HEK293 (cell line): ENCODE results near the gene TOM1L2.

Source experiments
- CTCF ChIA-PET: fragments of 350-600 bp; formaldehyde crosslinking; extraction: SDS; loops from one replicate; lab custom pipeline; 2021; ENCODE audit warnings: antibody characterized with exemption; lab: Yijun Ruan, JAX
- POLR2A ChIA-PET: fragments of 300-600 bp; formaldehyde crosslinking; extraction: SDS; loops from one replicate; lab custom pipeline; 2020; ENCODE audit warnings: antibody characterized with exemption, inconsistent platforms; lab: Yijun Ruan, JAX
- H3K27ac ChIP-seq: fragments of 200-500 bp; sonication (Bioruptor generic); 2 replicates; pipeline ENCODE4 v1.5.1; 2014; ENCODE audit warnings: low read depth, low read length, control low read depth, inconsistent platforms; ENCODE audit errors: extremely low read depth
- H3K36me3 ChIP-seq, 2 experiments: fragments of 200-500 bp in 1 of 2; sonication (Bioruptor generic) in 1 of 2; 1 replicate in 1 of 2; 2 replicates in 1 of 2; pipeline ENCODE4 v1.5.1; 2014 to 2017; ENCODE audit warnings: inconsistent platforms in 2 of 2, low read length in 2 of 2; ENCODE audit not compliant: control insufficient read depth in 2 of 2, insufficient read depth in 1 of 2
- H3K4me1 ChIP-seq: fragments of 200-500 bp; sonication (Bioruptor generic); 2 replicates; pipeline ENCODE4 v1.5.1; 2014; ENCODE audit warnings: mild to moderate bottlenecking, low read length, inconsistent platforms; ENCODE audit not compliant: control insufficient read depth, insufficient read depth
- H3K4me3 ChIP-seq: 2 replicates; pipeline ENCODE4 v1.5.1; 2011; ENCODE audit warnings: low read depth, mild to moderate bottlenecking, control low read depth, low read length, moderate library complexity
- H3K9me3 ChIP-seq: fragments of 200-500 bp; sonication (Bioruptor generic); 2 replicates; pipeline ENCODE4 v1.5.1; 2014; ENCODE audit warnings: low read depth, low read length, inconsistent platforms; ENCODE audit not compliant: control insufficient read depth, insufficient read depth
- FEZF1 ChIP-seq: fragments of 450-650 bp; formaldehyde crosslinking; IDR thresholded peaks from 2 replicates; pipeline ENCODE4 v1.5.1; 2016; ENCODE audit warnings: missing biosample characterization, missing genetic modification characterization
- OVOL3 ChIP-seq: fragments of 450-650 bp; formaldehyde crosslinking; IDR thresholded peaks from 2 replicates; pipeline ENCODE4 v1.5.1; 2016; ENCODE audit warnings: missing biosample characterization, missing genetic modification characterization
- PRDM1 ChIP-seq: fragments of 450-650 bp; formaldehyde crosslinking; IDR thresholded peaks from 2 replicates; pipeline ENCODE4; 2016; ENCODE audit warnings: missing biosample characterization, missing genetic modification characterization
- ZBTB17 ChIP-seq: fragments of 450-650 bp; formaldehyde crosslinking; IDR thresholded peaks from 2 replicates; pipeline ENCODE4 v1.5.1; 2016; ENCODE audit warnings: missing biosample characterization, missing genetic modification characterization
- ZBTB20 ChIP-seq: fragments of 450-650 bp; formaldehyde crosslinking; IDR thresholded peaks from 2 replicates; pipeline ENCODE4 v1.5.1; 2016; ENCODE audit warnings: missing biosample characterization, missing genetic modification characterization
- ZFP41 ChIP-seq: fragments of 450-650 bp; formaldehyde crosslinking; IDR thresholded peaks from 2 replicates; pipeline ENCODE4 v1.5.1; 2016; ENCODE audit warnings: missing biosample characterization, missing genetic modification characterization, borderline replicate concordance
- ZNF19 ChIP-seq: fragments of 450-650 bp; formaldehyde crosslinking; IDR thresholded peaks from 2 replicates; pipeline ENCODE4; 2016; ENCODE audit warnings: missing biosample characterization, missing genetic modification characterization, low read depth
- ZNF560 ChIP-seq: fragments of 450-650 bp; formaldehyde crosslinking; IDR thresholded peaks from 2 replicates; pipeline ENCODE4 v1.5.1; 2017; ENCODE audit warnings: missing biosample characterization, missing genetic modification characterization, borderline replicate concordance
- ZNF561 ChIP-seq: fragments of 450-650 bp; IDR thresholded peaks from 2 replicates; pipeline ENCODE4 v1.5.1; 2018; ENCODE audit warnings: missing biosample characterization, missing genetic modification characterization, borderline replicate concordance
- ZNF677 ChIP-seq: fragments of 450-650 bp; IDR thresholded peaks from 2 replicates; pipeline ENCODE4 v1.5.0; 2018; ENCODE audit warnings: missing biosample characterization, mild to moderate bottlenecking, missing genetic modification characterization, moderate library complexity
- TF ChIP-seq, protein P1 (sequence below): fragments of 450-650 bp; formaldehyde crosslinking; IDR thresholded peaks from 2 replicates; pipeline ENCODE4 v1.5.1; 2016; ENCODE audit warnings: missing biosample characterization, missing genetic modification characterization
- TF ChIP-seq, protein P2 (sequence below): fragments of 450-650 bp; formaldehyde crosslinking; optimal IDR thresholded peaks from 2 replicates; pipeline ENCODE3; 2016; ENCODE audit warnings: missing biosample characterization, mild to moderate bottlenecking, missing genetic modification characterization
- TF ChIP-seq, protein P3 (sequence below): fragments of 450-650 bp; formaldehyde crosslinking; IDR thresholded peaks from 2 replicates; pipeline ENCODE4 v1.5.1; 2016; ENCODE audit warnings: missing biosample characterization, missing genetic modification characterization
- TF ChIP-seq, protein P4 (sequence below): fragments of 450-650 bp; formaldehyde crosslinking; IDR thresholded peaks from 2 replicates; pipeline ENCODE4 v1.5.1; 2017; ENCODE audit warnings: missing biosample characterization, missing genetic modification characterization
- TF ChIP-seq, protein P5 (sequence below): fragments of 450-650 bp; formaldehyde crosslinking; IDR thresholded peaks from 2 replicates; pipeline ENCODE4 v1.5.1; 2016; ENCODE audit warnings: missing biosample characterization, missing genetic modification characterization
- TF ChIP-seq, protein P6 (sequence below): fragments of 450-650 bp; formaldehyde crosslinking; IDR thresholded peaks from 2 replicates; pipeline ENCODE4 v1.5.1; 2017; ENCODE audit warnings: missing biosample characterization, mild to moderate bottlenecking, missing genetic modification characterization, moderate library complexity
- TF ChIP-seq, protein P7 (sequence below): fragments of 450-650 bp; IDR thresholded peaks from 2 replicates; pipeline ENCODE4 v1.5.1; 2018; ENCODE audit warnings: missing biosample characterization, mild to moderate bottlenecking, missing genetic modification characterization

Gene TOM1L2

DNA sequence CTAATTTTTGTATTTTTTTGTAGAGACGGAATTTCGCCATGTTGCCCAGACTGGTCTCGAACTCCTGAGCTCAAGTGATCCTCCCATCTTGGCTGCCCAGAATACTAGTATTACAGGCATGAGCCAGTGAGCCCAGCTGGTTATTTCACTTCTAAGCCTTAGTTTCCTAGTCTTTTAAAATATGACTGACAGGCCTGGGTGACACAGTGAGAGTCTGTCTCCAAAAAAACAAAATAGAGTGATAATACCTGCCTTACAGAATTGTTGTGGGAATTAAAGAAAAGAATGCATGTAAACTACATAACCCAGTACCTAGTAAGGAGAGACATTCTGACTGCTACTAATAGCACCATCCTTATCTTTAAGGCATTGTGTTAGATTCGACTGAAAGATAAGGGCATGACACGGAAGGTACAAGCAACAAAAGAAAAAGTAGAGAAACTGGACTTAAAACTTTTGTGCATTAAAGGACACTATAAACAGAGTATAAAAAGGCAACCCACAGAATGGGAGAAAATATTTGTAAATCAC lies 11.6 kb downstream of the TOM1L2 start (continued):
- TF ChIP-seq, protein P1, sequence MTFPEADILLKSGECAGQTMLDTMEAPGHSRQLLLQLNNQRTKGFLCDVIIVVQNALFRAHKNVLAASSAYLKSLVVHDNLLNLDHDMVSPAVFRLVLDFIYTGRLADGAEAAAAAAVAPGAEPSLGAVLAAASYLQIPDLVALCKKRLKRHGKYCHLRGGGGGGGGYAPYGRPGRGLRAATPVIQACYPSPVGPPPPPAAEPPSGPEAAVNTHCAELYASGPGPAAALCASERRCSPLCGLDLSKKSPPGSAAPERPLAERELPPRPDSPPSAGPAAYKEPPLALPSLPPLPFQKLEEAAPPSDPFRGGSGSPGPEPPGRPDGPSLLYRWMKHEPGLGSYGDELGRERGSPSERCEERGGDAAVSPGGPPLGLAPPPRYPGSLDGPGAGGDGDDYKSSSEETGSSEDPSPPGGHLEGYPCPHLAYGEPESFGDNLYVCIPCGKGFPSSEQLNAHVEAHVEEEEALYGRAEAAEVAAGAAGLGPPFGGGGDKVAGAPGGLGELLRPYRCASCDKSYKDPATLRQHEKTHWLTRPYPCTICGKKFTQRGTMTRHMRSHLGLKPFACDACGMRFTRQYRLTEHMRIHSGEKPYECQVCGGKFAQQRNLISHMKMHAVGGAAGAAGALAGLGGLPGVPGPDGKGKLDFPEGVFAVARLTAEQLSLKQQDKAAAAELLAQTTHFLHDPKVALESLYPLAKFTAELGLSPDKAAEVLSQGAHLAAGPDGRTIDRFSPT (tag by site-specific recombination): no peak

DNA sequence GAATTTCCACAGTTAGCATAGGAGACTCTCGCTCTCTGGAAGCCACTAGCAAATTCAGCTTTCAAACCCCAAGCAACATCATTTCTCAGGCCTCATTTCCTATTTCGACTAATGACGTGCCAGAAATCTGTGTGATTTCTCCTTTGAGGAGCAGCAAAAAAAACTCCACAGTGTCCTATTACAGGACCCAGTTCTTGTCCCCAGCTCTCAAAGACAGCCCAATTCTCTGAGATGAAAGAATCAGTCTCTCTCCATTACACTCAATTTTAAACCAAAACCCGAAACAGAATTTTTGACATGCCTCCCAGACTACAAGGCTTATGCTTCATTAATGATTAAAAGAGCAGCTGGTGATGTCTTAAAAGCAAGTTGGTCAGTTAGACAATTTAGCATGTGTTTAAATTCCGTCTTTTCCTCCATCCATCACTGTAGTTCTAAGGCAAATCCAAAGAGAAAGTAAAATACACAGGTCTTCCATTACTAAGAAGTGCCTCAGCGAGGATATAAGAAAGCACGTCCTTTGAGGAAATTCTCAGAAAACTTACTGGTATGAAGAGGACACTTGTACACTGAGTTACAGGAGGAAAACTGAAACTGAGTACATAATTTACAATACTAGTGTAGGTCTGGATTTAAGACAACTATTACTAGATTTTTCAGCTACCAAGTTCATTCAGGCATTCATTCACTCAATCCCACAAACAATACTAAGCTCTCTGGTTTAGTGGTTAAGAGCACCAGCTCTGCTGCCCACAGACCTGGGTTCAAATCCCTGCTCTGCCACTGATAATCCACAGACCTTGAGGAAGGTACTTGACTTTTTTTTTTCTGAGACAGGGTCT lies 12.5 kb downstream of the TOM1L2 start:
- H3K4me3 ChIP-seq: no peak overlapping the region
- ChIA-PET CTCF (interaction anchor here (0.6 to 2.5 kb wide), 7 partner anchors 13 to 228 kb away, joined by 3 to 11 read pairs (median 4); partner anchors contain the start of genes DRC3 and TOM1L2), POLR2A (interaction anchor here (1.0 to 2.0 kb wide), 2 partner anchors 13 to 24 kb away, joined by 3 to 16 read pairs; partner anchors contain the start of genes DRC3 and TOM1L2)
- TF ChIP-seq PRDM1 (tag by site-specific recombination): peak; percentile 23; the same call in 1 of the 2 replicates
- TF ChIP-seq, protein P2, sequence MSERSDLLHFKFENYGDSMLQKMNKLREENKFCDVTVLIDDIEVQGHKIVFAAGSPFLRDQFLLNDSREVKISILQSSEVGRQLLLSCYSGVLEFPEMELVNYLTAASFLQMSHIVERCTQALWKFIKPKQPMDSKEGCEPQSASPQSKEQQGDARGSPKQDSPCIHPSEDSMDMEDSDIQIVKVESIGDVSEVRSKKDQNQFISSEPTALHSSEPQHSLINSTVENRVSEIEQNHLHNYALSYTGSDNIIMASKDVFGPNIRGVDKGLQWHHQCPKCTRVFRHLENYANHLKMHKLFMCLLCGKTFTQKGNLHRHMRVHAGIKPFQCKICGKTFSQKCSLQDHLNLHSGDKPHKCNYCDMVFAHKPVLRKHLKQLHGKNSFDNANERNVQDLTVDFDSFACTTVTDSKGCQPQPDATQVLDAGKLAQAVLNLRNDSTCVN (tag by site-specific recombination): no peak
- TF ChIP-seq ZBTB20 (tag by site-specific recombination): peak; percentile 58; the same call in 1 of the 2 replicates
- peak; percentile 64 for TF ChIP-seq ZBTB17 (tag by site-specific recombination)
- TF ChIP-seq, protein P3, sequence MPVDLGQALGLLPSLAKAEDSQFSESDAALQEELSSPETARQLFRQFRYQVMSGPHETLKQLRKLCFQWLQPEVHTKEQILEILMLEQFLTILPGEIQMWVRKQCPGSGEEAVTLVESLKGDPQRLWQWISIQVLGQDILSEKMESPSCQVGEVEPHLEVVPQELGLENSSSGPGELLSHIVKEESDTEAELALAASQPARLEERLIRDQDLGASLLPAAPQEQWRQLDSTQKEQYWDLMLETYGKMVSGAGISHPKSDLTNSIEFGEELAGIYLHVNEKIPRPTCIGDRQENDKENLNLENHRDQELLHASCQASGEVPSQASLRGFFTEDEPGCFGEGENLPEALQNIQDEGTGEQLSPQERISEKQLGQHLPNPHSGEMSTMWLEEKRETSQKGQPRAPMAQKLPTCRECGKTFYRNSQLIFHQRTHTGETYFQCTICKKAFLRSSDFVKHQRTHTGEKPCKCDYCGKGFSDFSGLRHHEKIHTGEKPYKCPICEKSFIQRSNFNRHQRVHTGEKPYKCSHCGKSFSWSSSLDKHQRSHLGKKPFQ (tag by site-specific recombination): no peak
- no peak for TF ChIP-seq FEZF1 (tag by site-specific recombination)
- TF ChIP-seq, protein P4, sequence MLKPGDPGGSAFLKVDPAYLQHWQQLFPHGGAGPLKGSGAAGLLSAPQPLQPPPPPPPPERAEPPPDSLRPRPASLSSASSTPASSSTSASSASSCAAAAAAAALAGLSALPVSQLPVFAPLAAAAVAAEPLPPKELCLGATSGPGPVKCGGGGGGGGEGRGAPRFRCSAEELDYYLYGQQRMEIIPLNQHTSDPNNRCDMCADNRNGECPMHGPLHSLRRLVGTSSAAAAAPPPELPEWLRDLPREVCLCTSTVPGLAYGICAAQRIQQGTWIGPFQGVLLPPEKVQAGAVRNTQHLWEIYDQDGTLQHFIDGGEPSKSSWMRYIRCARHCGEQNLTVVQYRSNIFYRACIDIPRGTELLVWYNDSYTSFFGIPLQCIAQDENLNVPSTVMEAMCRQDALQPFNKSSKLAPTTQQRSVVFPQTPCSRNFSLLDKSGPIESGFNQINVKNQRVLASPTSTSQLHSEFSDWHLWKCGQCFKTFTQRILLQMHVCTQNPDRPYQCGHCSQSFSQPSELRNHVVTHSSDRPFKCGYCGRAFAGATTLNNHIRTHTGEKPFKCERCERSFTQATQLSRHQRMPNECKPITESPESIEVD (tag by site-specific recombination): peak; percentile 77
- no peak for TF ChIP-seq ZNF560
- no peak for TF ChIP-seq ZNF19 (tag by site-specific recombination)
- TF ChIP-seq ZNF561: 0 out of 2 replicates have a peak, but pooled peaks have one; percentile 32
- no peak for TF ChIP-seq OVOL3 (tag by site-specific recombination)
- TF ChIP-seq, protein P5, sequence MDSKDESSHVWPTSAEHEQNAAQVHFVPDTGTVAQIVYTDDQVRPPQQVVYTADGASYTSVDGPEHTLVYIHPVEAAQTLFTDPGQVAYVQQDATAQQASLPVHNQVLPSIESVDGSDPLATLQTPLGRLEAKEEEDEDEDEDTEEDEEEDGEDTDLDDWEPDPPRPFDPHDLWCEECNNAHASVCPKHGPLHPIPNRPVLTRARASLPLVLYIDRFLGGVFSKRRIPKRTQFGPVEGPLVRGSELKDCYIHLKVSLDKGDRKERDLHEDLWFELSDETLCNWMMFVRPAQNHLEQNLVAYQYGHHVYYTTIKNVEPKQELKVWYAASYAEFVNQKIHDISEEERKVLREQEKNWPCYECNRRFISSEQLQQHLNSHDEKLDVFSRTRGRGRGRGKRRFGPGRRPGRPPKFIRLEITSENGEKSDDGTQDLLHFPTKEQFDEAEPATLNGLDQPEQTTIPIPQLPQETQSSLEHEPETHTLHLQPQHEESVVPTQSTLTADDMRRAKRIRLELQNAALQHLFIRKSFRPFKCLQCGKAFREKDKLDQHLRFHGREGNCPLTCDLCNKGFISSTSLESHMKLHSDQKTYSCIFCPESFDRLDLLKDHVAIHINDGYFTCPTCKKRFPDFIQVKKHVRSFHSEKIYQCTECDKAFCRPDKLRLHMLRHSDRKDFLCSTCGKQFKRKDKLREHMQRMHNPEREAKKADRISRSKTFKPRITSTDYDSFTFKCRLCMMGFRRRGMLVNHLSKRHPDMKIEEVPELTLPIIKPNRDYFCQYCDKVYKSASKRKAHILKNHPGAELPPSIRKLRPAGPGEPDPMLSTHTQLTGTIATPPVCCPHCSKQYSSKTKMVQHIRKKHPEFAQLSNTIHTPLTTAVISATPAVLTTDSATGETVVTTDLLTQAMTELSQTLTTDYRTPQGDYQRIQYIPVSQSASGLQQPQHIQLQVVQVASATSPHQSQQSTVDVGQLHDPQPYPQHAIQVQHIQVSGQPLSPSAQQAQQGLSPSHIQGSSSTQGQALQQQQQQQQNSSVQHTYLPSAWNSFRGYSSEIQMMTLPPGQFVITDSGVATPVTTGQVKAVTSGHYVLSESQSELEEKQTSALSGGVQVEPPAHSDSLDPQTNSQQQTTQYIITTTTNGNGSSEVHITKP (tag by site-specific recombination): no peak
- TF ChIP-seq, protein P6, sequence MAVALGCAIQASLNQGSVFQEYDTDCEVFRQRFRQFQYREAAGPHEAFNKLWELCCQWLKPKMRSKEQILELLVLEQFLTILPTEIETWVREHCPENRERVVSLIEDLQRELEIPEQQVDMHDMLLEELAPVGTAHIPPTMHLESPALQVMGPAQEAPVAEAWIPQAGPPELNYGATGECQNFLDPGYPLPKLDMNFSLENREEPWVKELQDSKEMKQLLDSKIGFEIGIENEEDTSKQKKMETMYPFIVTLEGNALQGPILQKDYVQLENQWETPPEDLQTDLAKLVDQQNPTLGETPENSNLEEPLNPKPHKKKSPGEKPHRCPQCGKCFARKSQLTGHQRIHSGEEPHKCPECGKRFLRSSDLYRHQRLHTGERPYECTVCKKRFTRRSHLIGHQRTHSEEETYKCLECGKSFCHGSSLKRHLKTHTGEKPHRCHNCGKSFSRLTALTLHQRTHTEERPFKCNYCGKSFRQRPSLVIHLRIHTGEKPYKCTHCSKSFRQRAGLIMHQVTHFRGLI (tag by site-specific recombination): no peak
- TF ChIP-seq, protein P7, sequence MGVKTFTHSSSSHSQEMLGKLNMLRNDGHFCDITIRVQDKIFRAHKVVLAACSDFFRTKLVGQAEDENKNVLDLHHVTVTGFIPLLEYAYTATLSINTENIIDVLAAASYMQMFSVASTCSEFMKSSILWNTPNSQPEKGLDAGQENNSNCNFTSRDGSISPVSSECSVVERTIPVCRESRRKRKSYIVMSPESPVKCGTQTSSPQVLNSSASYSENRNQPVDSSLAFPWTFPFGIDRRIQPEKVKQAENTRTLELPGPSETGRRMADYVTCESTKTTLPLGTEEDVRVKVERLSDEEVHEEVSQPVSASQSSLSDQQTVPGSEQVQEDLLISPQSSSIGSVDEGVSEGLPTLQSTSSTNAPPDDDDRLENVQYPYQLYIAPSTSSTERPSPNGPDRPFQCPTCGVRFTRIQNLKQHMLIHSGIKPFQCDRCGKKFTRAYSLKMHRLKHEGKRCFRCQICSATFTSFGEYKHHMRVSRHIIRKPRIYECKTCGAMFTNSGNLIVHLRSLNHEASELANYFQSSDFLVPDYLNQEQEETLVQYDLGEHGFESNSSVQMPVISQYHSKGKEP (tag by site-specific recombination): no peak
- TF ChIP-seq ZNF677: no peak
- TF ChIP-seq ZFP41 (tag by site-specific recombination): no peak

More for the DNA sequence above, 12.5 kb downstream of the TOM1L2 start:
- Histone ChIP-seq H3K27ac (peak overlapping the region; percentile 81), H3K36me3 (peaks cover 0 to 2% of the 10 kb centered on the region in 2 experiments; a peak in 2 of 3 replicates), H3K4me1 (peaks cover 32% of the 10 kb centered on the region), H3K9me3 (no peaks in the 10 kb centered on the region)
